Endothelial cell of umbilical vein (primary cell): Measurements from ENCODE around the gene CTIF. TPM values are rescaled to one million over a fixed set of nuclear protein-coding genes. Genes with fewer than 3 reads are reported as not detected.

Experiments used
- BruUV-seq: library from RNA; stranded (reverse); fragments of 400-500 nt; replicated peaks from 2 replicates; lab custom pipeline; 2021; lab: Mats Ljungman, UMichigan
- CTCF ChIA-PET: fragments of 300-600, 350-600 bp; sonication (Branson Sonifier 250); formaldehyde crosslinking; loops from one replicate; lab custom pipeline; 2021; ENCODE audit warnings: antibody characterized with exemption, inconsistent platforms; lab: Charles Lee
- POLR2A ChIA-PET: fragments of 300-600, 350-600 bp; sonication (Branson Sonifier 250); formaldehyde crosslinking; loops from one replicate; lab custom pipeline; 2021; ENCODE audit warnings: antibody characterized with exemption, inconsistent platforms; lab: Charles Lee
- DNase-seq: peaks from one replicate; pipeline ENCODE4 v3.0.0-alpha.2; 2011; ENCODE audit warnings: low read depth, low spot score
- FAIRE-seq: peaks from 2 replicates; lab custom pipeline; 2011; peaks lifted over from hg19 to GRCh38; lab: Jason Lieb, UNC
- H2AFZ ChIP-seq: 2 replicates; pipeline ENCODE4 v1.6.0; 2012; ENCODE audit warnings: low read depth, low read length, control low read depth, inconsistent platforms
- H3K27ac ChIP-seq: 2 replicates; pipeline ENCODE4 v1.5.1; 2011; ENCODE audit warnings: low read depth, mild to moderate bottlenecking, control low read depth, low read length, moderate library complexity; ENCODE audit not compliant: insufficient read depth
- H3K27me3 ChIP-seq, 2 experiments: 2 replicates each; pipeline versions ENCODE4 v1.6.0 to v1.6.1; 2011; ENCODE audit warnings: low read length in 2 of 2, mixed read lengths in 1 of 2; ENCODE audit not compliant: control insufficient read depth in 2 of 2, insufficient read depth in 2 of 2
- H3K36me3 ChIP-seq, 2 experiments: 2 replicates in 1 of 2; 3 replicates in 1 of 2; pipeline ENCODE4 v1.5.1; 2011; ENCODE audit warnings: low read length in 2 of 2, mild to moderate bottlenecking in 1 of 2, moderate library complexity in 1 of 2; ENCODE audit not compliant: control insufficient read depth in 2 of 2, insufficient read depth in 2 of 2; ENCODE audit errors: extremely low read depth in 1 of 2
- H3K4me1 ChIP-seq: 3 replicates; pipeline ENCODE4 v1.5.1; 2011; ENCODE audit warnings: mild to moderate bottlenecking, low read length; ENCODE audit not compliant: control insufficient read depth, insufficient read depth; ENCODE audit errors: extremely low read depth
- H3K4me2 ChIP-seq: 2 replicates; pipeline ENCODE4 v1.6.1; 2011; ENCODE audit warnings: low read length, control low read depth, mixed read lengths; ENCODE audit not compliant: insufficient read depth
- H3K4me3 ChIP-seq, 3 experiments: fragments of 200-600 bp in 1 of 3; sonication (generic), shearing (Covaris generic) in 1 of 3; replicated peaks in 1 of 3; 2 replicates each; pipeline ENCODE4 v1.5.1; 2011 to 2016; ENCODE audit warnings: control low read depth in 3 of 3, low read length in 3 of 3, mild to moderate bottlenecking in 2 of 3, inconsistent platforms in 1 of 3, low read depth in 1 of 3, moderate library complexity in 1 of 3; ENCODE audit not compliant: insufficient read depth in 1 of 3
- H3K79me2 ChIP-seq: 2 replicates; pipeline ENCODE4 v1.6.0; 2012; ENCODE audit warnings: low read length, inconsistent platforms; ENCODE audit not compliant: control insufficient read depth, insufficient read depth
- H3K9ac ChIP-seq: replicated peaks from 2 replicates; pipeline ENCODE3; 2011; ENCODE audit warnings: low read length, control low read depth; ENCODE audit not compliant: insufficient read depth; ENCODE audit errors: extremely low read depth
- H3K9me1 ChIP-seq: replicated peaks from 3 replicates; pipeline ENCODE4 v1.6.0; 2011; ENCODE audit warnings: mild to moderate bottlenecking, low read length; ENCODE audit not compliant: control insufficient read depth, insufficient read depth; ENCODE audit errors: extremely low read depth
- H3K9me3 ChIP-seq: replicated peaks from 2 replicates; pipeline ENCODE4 v1.5.1; 2012; ENCODE audit warnings: low read length, inconsistent platforms; ENCODE audit not compliant: control insufficient read depth, insufficient read depth
- H4K20me1 ChIP-seq: replicated peaks from 2 replicates; pipeline ENCODE3; 2011; ENCODE audit warnings: mild to moderate bottlenecking, low read length; ENCODE audit not compliant: control insufficient read depth, insufficient read depth; ENCODE audit errors: extremely low read depth
- EZH2 ChIP-seq: IDR thresholded peaks from 2 replicates; pipeline ENCODE4 v1.6.1; 2012; ENCODE audit warnings: borderline replicate concordance, low read depth, mild to moderate bottlenecking, moderate library complexity, low read length, inconsistent platforms; ENCODE audit not compliant: severe bottlenecking
- FOS ChIP-seq: IDR thresholded peaks from 2 replicates; pipeline ENCODE4 v1.6.1; 2011; ENCODE audit warnings: mild to moderate bottlenecking, low read length, moderate library complexity, borderline replicate concordance; ENCODE audit not compliant: insufficient read depth
- GATA2 ChIP-seq: IDR thresholded peaks from 2 replicates; pipeline ENCODE4 v1.7.0; 2011; ENCODE audit warnings: low read depth, mild to moderate bottlenecking, moderate library complexity, mixed read lengths, low read length; ENCODE audit not compliant: insufficient read length, insufficient read depth
- JUN ChIP-seq: IDR thresholded peaks from 2 replicates; pipeline ENCODE4 v1.6.1; 2011; ENCODE audit warnings: borderline replicate concordance, low read depth; ENCODE audit not compliant: insufficient read length, insufficient read depth
- MYC ChIP-seq: IDR thresholded peaks from one replicate; pipeline ENCODE4 v1.6.1; 2011; ENCODE audit warnings: mild to moderate bottlenecking, low read depth, low read length
- POLR2A ChIP-seq: IDR thresholded peaks from 2 replicates; pipeline ENCODE4 v1.6.1; 2012; ENCODE audit warnings: low read depth, mild to moderate bottlenecking, control low read depth, low read length
- POLR2AphosphoS5 ChIP-seq: IDR thresholded peaks from 2 replicates; pipeline ENCODE4 v1.6.1; 2012; ENCODE audit warnings: low read depth, mild to moderate bottlenecking, control low read depth, low read length, moderate library complexity; ENCODE audit not compliant: insufficient read depth
- dilution Hi-C: fragments of 300-500 bp; cut with MboI; formaldehyde crosslinking; loops from one replicate; pipeline ENCODE4 v1.15.0; 2019; ENCODE audit warnings: low sequenced_read_pairs; ENCODE audit not compliant: extremely low pct_ligation_motif_present
- intact Hi-C: fragments of 100-400 bp; cut with micrococcal nuclease; formaldehyde crosslinking; loops from one replicate; pipeline ENCODE4 v1.10.0; 2022
- polyA plus RNA-seq, 4 experiments: library from polyadenylated mRNA; depleted of rRNA in 3 of 4; stranded (reverse) in 3 of 4; unstranded in 1 of 4; fragments of >200 nt; gene quantifications; 2 replicates each; pipeline versions ENCODE4 v1.2.1 to v1.2.3, GENCODE V29; 2011 to 2012; ENCODE audit warnings: missing spikeins in 1 of 4
- total RNA-seq: library from RNA; stranded (reverse); gene quantifications from 2 replicates; pipeline ENCODE4 v1.2.3, GENCODE V29; 2021
- TF ChIP-seq, protein P1 (sequence below), 2 donors: IDR thresholded peaks; 1 replicate in 1 of 2; 2 replicates in 1 of 2; pipeline ENCODE4 v1.5.1; 2011; ENCODE audit warnings: low read length in 2 of 2, mild to moderate bottlenecking in 2 of 2, moderate library complexity in 2 of 2, control low read depth in 1 of 2, inconsistent platforms in 1 of 2, low read depth in 1 of 2; ENCODE audit not compliant: insufficient read depth in 1 of 2; ENCODE audit errors: extremely low read depth in 1 of 2
- TF ChIP-seq, protein P2 (sequence below): IDR thresholded peaks from 2 replicates; pipeline ENCODE4 v1.6.1; 2011; ENCODE audit not compliant: insufficient read depth, insufficient read length

Gene CTIF
- total and polyA plus RNA-seq, 2 donors (not counting 3 experiments of a cell fraction or from before 2014, with no cell fraction given): 20.9 to 57.7 TPM

DNA sequence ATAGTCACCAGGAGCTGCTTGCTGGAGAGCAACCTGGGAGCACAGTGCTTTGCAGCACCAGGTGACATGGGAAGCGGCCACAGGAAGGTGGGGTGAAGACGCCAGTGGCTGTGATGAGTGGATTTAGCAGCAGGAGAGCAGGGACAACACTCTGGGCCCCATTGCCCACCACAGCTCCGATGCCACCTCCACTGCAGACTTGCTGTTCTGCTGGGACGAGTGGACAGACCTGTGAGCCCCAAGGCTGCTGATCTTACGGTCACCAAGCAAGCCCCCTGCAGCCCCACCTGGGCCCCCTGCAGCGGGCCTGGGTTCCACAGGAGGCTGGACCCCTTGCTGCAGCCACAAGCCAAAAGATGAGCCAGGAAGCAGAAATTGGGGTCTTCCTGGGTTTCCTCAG lies 73.7 kb downstream of the CTIF start:
- Histone ChIP-seq H3K27ac (no peak overlapping the region), H4K20me1 (peaks cover 2% of the 10 kb centered on the region), H3K27me3 (no peaks in the 10 kb centered on the region), H3K36me3 (no peaks in the 10 kb centered on the region), H3K79me2 (no peaks in the 10 kb centered on the region), H3K4me1 (no peaks in the 10 kb centered on the region), H3K9me1 (no peaks in the 10 kb centered on the region), H2AFZ (no peak overlapping the region), H3K9me3 (no peaks in the 10 kb centered on the region), H3K4me3 (no peak overlapping the region), H3K9ac (no peak overlapping the region), H3K4me2 (no peak overlapping the region)
- DNase-seq: no peak
- ChIA-PET CTCF (no interaction called here), POLR2A (no interaction called here)
- intact Hi-C loops (no loop called here), dilution Hi-C loops (no loop called here)
- no TSS peak for BruUV-seq
- TF ChIP-seq FOS (no peak), GATA2 (no peak), EZH2 (no peak)
- TF ChIP-seq, protein P1, sequence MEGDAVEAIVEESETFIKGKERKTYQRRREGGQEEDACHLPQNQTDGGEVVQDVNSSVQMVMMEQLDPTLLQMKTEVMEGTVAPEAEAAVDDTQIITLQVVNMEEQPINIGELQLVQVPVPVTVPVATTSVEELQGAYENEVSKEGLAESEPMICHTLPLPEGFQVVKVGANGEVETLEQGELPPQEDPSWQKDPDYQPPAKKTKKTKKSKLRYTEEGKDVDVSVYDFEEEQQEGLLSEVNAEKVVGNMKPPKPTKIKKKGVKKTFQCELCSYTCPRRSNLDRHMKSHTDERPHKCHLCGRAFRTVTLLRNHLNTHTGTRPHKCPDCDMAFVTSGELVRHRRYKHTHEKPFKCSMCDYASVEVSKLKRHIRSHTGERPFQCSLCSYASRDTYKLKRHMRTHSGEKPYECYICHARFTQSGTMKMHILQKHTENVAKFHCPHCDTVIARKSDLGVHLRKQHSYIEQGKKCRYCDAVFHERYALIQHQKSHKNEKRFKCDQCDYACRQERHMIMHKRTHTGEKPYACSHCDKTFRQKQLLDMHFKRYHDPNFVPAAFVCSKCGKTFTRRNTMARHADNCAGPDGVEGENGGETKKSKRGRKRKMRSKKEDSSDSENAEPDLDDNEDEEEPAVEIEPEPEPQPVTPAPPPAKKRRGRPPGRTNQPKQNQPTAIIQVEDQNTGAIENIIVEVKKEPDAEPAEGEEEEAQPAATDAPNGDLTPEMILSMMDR (IDR thresholded peaks at IDR 0.05; ENCODE audit: extremely low read depth in 1 of 2, insufficient read depth in 1 of 2, low read depth in 1 of 2, low read length in 2 of 2): no peak
- no peak for FAIRE-seq

DNA sequence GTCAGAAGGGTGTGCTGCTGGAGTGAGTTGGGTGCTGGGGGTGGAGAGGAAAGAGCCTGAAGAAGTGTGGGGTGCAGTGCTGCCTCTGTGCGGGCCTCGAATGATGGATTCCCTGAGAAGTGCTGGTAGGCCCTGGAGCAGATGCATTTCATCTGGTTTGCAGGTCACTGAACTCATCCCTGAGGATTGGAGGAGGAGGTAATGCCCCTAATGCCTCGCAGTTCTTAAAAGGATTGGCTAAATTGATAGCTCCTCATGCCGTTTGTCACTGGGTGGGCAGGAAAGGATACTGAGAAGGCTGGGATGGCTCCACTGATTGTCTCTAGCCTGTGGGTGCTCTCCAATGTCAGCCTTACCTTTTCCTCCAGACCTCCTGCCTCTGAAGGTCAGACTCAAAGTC lies 74.1 kb downstream of the CTIF start:
- no peak for DNase-seq
- H4K20me1 ChIP-seq: peaks cover 2% of the 10 kb centered on the region
- ChIA-PET POLR2A (no interaction called here), CTCF (interaction anchor here (1.2 kb wide), 1 partner anchor 137 kb away, joined by 3 read pairs; no protein-coding TSS in a partner anchor)
- no peak overlapping the region for H3K9ac ChIP-seq
- no peaks in the 10 kb centered on the region for H3K9me1 ChIP-seq
- TF ChIP-seq JUN: no peak
- TF ChIP-seq, protein P2, sequence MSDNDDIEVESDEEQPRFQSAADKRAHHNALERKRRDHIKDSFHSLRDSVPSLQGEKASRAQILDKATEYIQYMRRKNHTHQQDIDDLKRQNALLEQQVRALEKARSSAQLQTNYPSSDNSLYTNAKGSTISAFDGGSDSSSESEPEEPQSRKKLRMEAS: no peak
- TF ChIP-seq POLR2AphosphoS5: no peak
- TF ChIP-seq FOS: no peak
- no peak for TF ChIP-seq POLR2A
- no peak for TF ChIP-seq EZH2
- no peak for TF ChIP-seq GATA2
- no peak for TF ChIP-seq MYC
- TF ChIP-seq, protein P1 (IDR thresholded peaks at IDR 0.05; ENCODE audit: extremely low read depth in 1 of 2, insufficient read depth in 1 of 2, low read depth in 1 of 2, low read length in 2 of 2): no peak
- H3K79me2 ChIP-seq: no peaks in the 10 kb centered on the region
- H3K36me3 ChIP-seq: no peaks in the 10 kb centered on the region
- H3K4me2 ChIP-seq: no peak overlapping the region
- H2AFZ ChIP-seq: no peak overlapping the region
- BruUV-seq: no TSS peak
- intact Hi-C loops: no loop called here
- no peaks in the 10 kb centered on the region for H3K4me1 ChIP-seq
- H3K9me3 ChIP-seq: no peaks in the 10 kb centered on the region
- H3K27me3 ChIP-seq: no peaks in the 10 kb centered on the region
- H3K4me3 ChIP-seq: no peak overlapping the region
- FAIRE-seq: no peak
- dilution Hi-C loops: no loop called here
- no peak overlapping the region for H3K27ac ChIP-seq
